Hepatocyte (in vitro differentiated cells): ENCODE results near the gene ATP8A1. TPM values are rescaled to one million over a fixed set of nuclear protein-coding genes. Genes with fewer than 3 reads are reported as not detected.
"Not testable (repeated sequence)": the region's sequence is repeated elsewhere in the genome, so short reads cannot be mapped to it uniquely, and the experiment has no call there.

Experiments used
- DNase-seq: peaks from one replicate; pipeline ENCODE4 v3.0.0-alpha.2; 2016; ENCODE audit warnings: low spot score
- H2AFZ ChIP-seq: fragments of 200-600 bp; sonication (generic); 2 replicates; pipeline ENCODE4 v1.6.0; 2016; ENCODE audit warnings: antibody characterized with exemption, mild to moderate bottlenecking
- H3K27ac ChIP-seq: fragments of 200-600 bp; sonication (generic); 2 replicates; pipeline ENCODE4 v1.5.1; 2016; ENCODE audit warnings: mild to moderate bottlenecking
- H3K27me3 ChIP-seq: fragments of 200-600 bp; sonication (generic); 2 replicates; pipeline ENCODE4 v1.6.1; 2016
- H3K36me3 ChIP-seq: fragments of 200-600 bp; sonication (generic); replicated peaks from 2 replicates; pipeline ENCODE4 v1.5.1; 2016; ENCODE audit warnings: low read depth; ENCODE audit not compliant: insufficient read depth
- H3K4me1 ChIP-seq: fragments of 200-600 bp; sonication (generic); 2 replicates; pipeline ENCODE4 v1.5.1; 2016; ENCODE audit warnings: mild to moderate bottlenecking, moderate library complexity; ENCODE audit not compliant: insufficient read depth
- H3K4me2 ChIP-seq: fragments of 200-600 bp; sonication (generic); 2 replicates; pipeline ENCODE4 v1.6.0; 2016
- H3K4me3 ChIP-seq: fragments of 200-600 bp; sonication (generic); 2 replicates; pipeline ENCODE4 v1.5.1; 2016; ENCODE audit warnings: mild to moderate bottlenecking
- H3K79me2 ChIP-seq: fragments of 200-600 bp; sonication (generic); 2 replicates; pipeline ENCODE4 v1.6.0; 2017; ENCODE audit warnings: mild to moderate bottlenecking
- H3K9me2 ChIP-seq: fragments of 200-600 bp; sonication (generic); replicated peaks from 2 replicates; pipeline ENCODE4 v1.6.0; 2017; ENCODE audit warnings: mild to moderate bottlenecking; ENCODE audit not compliant: insufficient read depth
- H3K9me3 ChIP-seq: fragments of 200-600 bp; sonication (generic); 2 replicates; pipeline ENCODE4 v1.5.1; 2016; ENCODE audit warnings: low read depth, mild to moderate bottlenecking
- H4K20me1 ChIP-seq: fragments of 200-600 bp; sonication (generic); 2 replicates; pipeline ENCODE4 v1.6.0; 2016; ENCODE audit warnings: mild to moderate bottlenecking; ENCODE audit not compliant: insufficient read depth, poor library complexity, severe bottlenecking
- EZH2 ChIP-seq: fragments of 200-600 bp; sonication (generic); IDR thresholded peaks from 2 replicates; pipeline ENCODE4 v1.6.1; 2016; ENCODE audit warnings: antibody characterized with exemption, mild to moderate bottlenecking, borderline replicate concordance
- EZH2phosphoT487 ChIP-seq: fragments of 200-600 bp; sonication (generic); IDR thresholded peaks from one replicate; pipeline ENCODE4 v1.6.1; 2018; ENCODE audit warnings: antibody characterized with exemption, mild to moderate bottlenecking, low read depth, moderate library complexity; ENCODE audit not compliant: unreplicated experiment, severe bottlenecking
- WGBS: methylation state at CpG from one replicate; pipeline ENCODE4 v1.1.6; 2016; ENCODE audit warnings: low lambda C conversion rate; ENCODE audit errors: missing lambda C conversion rate; 5-methylcytosine and 5-hydroxymethylcytosine counted together
- polyA plus RNA-seq: library from polyadenylated mRNA; unstranded; fragments of >200 nt; fragmentation: Nextera tagmentation; extraction: Ambion mirVana; gene quantifications from 2 replicates; pipeline ENCODE4 v1.2.1, GENCODE V29; 2016
- total RNA-seq: library from RNA; depleted of rRNA; stranded (reverse); fragments of >200 nt; gene quantifications from 2 replicates; pipeline ENCODE4 v1.2.3, GENCODE V29; 2014
- TF ChIP-seq, protein P1 (sequence below): fragments of 200-600 bp; sonication (generic); IDR thresholded peaks from 2 replicates; pipeline ENCODE4 v1.5.1; 2016; ENCODE audit warnings: antibody characterized with exemption, mild to moderate bottlenecking; ENCODE audit not compliant: poor library complexity

The ATP8A1 gene
- total and polyA plus RNA-seq, 2 experiments from 2014 or later: 3.3 to 42.1 TPM

DNA sequence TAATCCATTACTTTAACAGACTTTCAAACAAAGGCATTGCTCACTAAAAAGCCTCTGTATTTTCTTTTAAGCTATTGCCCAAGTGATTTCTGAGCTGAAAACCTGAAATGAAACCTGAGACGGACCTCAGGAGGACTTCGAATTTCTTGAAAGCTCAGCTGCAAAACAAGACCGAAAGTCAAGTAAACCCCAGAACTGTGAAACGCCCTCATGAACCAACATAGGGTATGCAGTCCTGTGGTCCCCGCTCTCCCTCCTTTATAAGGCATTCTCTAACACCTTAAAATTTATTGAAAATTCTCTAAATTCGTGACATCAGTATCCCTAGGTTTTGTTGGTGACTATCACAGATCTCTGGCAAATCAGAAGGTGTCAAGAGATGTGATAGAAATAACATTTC lies 167.8 kb downstream of the ATP8A1 start:
- 65% methylated on average over 6 of the region's 6 CpGs for WGBS
- Histone ChIP-seq H3K79me2 (no peaks in the 10 kb centered on the region), H3K4me3 (no peak overlapping the region), H4K20me1 (no peaks in the 10 kb centered on the region), H3K27me3 (no peaks in the 10 kb centered on the region), H3K9me2 (no peaks in the 10 kb centered on the region), H3K9me3 (no peaks in the 10 kb centered on the region), H3K4me1 (peaks cover 12% of the 10 kb centered on the region), H2AFZ (no peak overlapping the region), H3K27ac (no peak overlapping the region), H3K4me2 (no peak overlapping the region), H3K36me3 (no peaks in the 10 kb centered on the region)
- no peak for DNase-seq
- no peak for TF ChIP-seq EZH2phosphoT487
- no peak for TF ChIP-seq EZH2
- TF ChIP-seq, protein P1, sequence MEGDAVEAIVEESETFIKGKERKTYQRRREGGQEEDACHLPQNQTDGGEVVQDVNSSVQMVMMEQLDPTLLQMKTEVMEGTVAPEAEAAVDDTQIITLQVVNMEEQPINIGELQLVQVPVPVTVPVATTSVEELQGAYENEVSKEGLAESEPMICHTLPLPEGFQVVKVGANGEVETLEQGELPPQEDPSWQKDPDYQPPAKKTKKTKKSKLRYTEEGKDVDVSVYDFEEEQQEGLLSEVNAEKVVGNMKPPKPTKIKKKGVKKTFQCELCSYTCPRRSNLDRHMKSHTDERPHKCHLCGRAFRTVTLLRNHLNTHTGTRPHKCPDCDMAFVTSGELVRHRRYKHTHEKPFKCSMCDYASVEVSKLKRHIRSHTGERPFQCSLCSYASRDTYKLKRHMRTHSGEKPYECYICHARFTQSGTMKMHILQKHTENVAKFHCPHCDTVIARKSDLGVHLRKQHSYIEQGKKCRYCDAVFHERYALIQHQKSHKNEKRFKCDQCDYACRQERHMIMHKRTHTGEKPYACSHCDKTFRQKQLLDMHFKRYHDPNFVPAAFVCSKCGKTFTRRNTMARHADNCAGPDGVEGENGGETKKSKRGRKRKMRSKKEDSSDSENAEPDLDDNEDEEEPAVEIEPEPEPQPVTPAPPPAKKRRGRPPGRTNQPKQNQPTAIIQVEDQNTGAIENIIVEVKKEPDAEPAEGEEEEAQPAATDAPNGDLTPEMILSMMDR: no peak

DNA sequence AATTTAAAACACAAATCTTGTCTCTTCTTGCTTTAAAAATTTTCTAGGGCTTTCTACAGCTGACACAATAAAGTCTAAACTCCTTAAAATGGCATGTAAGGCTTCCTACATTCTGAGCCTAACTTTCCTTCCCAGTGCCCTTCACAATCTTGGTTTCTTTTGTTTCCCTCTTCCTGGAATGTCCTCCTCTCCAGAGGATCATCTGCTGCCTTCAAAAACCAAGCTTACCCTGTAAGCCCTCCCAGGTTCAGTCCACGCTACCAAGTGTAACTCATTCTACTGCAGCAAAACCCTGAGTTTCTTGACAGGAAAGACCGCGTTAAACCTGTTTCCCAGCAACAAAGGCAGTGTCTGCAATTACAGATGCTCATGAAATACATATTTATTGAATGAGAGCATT lies 168.4 kb downstream of the ATP8A1 start:
- H3K4me2 ChIP-seq: no peak overlapping the region
- no peaks in the 10 kb centered on the region for H4K20me1 ChIP-seq
- H3K4me3 ChIP-seq: no peak overlapping the region
- TF ChIP-seq, protein P1: no peak
- TF ChIP-seq EZH2phosphoT487 (no peak), EZH2 (no peak)
- H3K36me3 ChIP-seq: no peaks in the 10 kb centered on the region
- H2AFZ ChIP-seq: no peak overlapping the region
- no peaks in the 10 kb centered on the region for H3K79me2 ChIP-seq
- H3K4me1 ChIP-seq: peaks cover 10% of the 10 kb centered on the region
- H3K27ac ChIP-seq: no peak overlapping the region
- H3K27me3 ChIP-seq: no peaks in the 10 kb centered on the region
- DNase-seq: no peak
- no peaks in the 10 kb centered on the region for H3K9me2 ChIP-seq
- 78% methylated on average over 3 of the region's 3 CpGs for WGBS
- H3K9me3 ChIP-seq: no peaks in the 10 kb centered on the region

DNA sequence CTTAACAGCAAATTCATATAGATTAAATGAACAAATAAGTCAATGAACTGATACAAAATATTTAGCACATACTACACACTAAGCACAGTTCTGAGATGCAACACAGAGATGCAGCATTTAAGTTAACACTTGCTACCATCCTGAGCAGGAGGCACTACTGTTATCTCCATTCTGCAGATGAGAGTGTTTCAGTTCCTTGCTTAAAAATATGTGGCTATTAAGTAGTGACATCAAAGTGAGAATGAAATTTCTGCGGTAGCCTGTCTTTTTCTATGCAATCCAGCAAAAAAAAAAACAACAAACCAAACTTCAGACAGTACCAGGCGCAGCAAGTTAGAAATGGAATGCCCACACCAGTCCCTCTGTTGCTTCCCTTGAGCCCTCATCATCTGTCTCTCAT lies 168.8 kb downstream of the ATP8A1 start:
- WGBS: 83% methylated on average over 2 of the region's 2 CpGs
- H3K36me3 ChIP-seq: no peaks in the 10 kb centered on the region
- peaks cover 6% of the 10 kb centered on the region for H3K4me1 ChIP-seq
- no peaks in the 10 kb centered on the region for H3K9me3 ChIP-seq
- TF ChIP-seq, protein P1: no peak
- TF ChIP-seq EZH2phosphoT487 (no peak), EZH2 (no peak)
- H4K20me1 ChIP-seq: no peaks in the 10 kb centered on the region
- H3K27me3 ChIP-seq: no peaks in the 10 kb centered on the region
- no peak for DNase-seq
- H3K4me2 ChIP-seq: no peak overlapping the region
- H3K79me2 ChIP-seq: no peaks in the 10 kb centered on the region
- H3K9me2 ChIP-seq: no peaks in the 10 kb centered on the region
- H3K27ac ChIP-seq: no peak overlapping the region
- H2AFZ ChIP-seq: no peak overlapping the region
- no peak overlapping the region for H3K4me3 ChIP-seq

DNA sequence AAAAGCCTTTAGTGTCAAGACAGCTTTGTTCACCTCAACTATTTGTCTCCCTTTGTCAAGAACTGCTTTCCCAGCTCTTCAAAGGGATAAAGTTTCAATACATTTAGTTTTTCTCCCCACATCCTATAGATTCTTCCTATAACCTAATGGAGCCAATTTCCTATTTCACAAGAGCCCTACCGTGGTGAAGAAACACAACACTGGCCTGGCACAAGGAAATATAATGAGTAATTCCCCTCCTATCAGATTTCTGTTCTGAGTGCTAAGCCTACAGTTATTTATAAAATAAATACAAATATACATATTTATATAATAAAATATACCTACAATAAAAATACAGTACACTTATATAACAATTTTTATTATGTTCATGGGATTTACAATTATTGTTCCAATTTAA lies 169.7 kb downstream of the ATP8A1 start:
- peaks cover under 1% of the 10 kb centered on the region for H3K4me1 ChIP-seq
- H4K20me1 ChIP-seq: no peaks in the 10 kb centered on the region
- no peak overlapping the region for H3K4me3 ChIP-seq
- no peaks in the 10 kb centered on the region for H3K27me3 ChIP-seq
- H2AFZ ChIP-seq: no peak overlapping the region
- TF ChIP-seq EZH2: no peak
- TF ChIP-seq EZH2phosphoT487: no peak
- TF ChIP-seq, protein P1: no peak
- H3K36me3 ChIP-seq: no peaks in the 10 kb centered on the region
- H3K27ac ChIP-seq: no peak overlapping the region
- 54% methylated on average over 1 of the region's 1 CpG for WGBS
- no peaks in the 10 kb centered on the region for H3K9me3 ChIP-seq
- DNase-seq: no peak
- no peak overlapping the region for H3K4me2 ChIP-seq
- no peaks in the 10 kb centered on the region for H3K79me2 ChIP-seq
- no peaks in the 10 kb centered on the region for H3K9me2 ChIP-seq

DNA sequence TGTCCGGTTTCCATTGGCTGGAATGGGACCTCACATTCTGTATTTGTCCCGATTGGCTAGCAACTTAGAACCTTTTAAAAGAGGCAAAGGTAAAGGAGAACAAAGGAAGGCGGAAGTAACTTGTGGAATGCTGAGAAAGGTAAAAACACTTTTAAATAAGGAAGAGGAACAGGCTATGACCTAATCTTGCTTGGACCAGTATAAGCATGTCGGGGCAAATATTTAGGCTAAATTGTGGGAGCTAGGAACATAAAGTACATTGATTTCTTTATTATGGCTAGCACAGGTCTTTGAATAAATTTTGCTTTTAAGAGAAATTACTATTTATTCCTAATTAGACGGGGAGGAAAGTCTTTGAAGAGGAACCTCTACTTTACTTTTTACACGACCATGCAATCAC lies 170.7 kb downstream of the ATP8A1 start:
- H3K79me2 ChIP-seq, H3K27me3 ChIP-seq, H3K4me1 ChIP-seq, H2AFZ ChIP-seq, DNase-seq, H3K9me2 ChIP-seq, H3K4me3 ChIP-seq, H3K9me3 ChIP-seq, H4K20me1 ChIP-seq, H3K27ac ChIP-seq, H3K36me3 ChIP-seq, H3K4me2 ChIP-seq: not testable (repeated sequence)
- 94% methylated on average over 6 of the region's 6 CpGs for WGBS
